HG02571 (cell line): ENCODE measurements around the gene CD2AP.
"Not testable (repeated sequence)": the region's sequence is repeated elsewhere in the genome, so short reads cannot be mapped to it uniquely, and the experiment has no call there.

Source experiments
- ATAC-seq: cut with Tn5 transposase; IDR thresholded peaks from one replicate; pipeline ENCODE4 v1.9.1; 2021; ENCODE audit warnings: mild to moderate bottlenecking, moderate library complexity; ENCODE audit not compliant: unreplicated experiment

The CD2AP gene

GRCh38 chr6:47477497-47478232, at the start of gene CD2AP:
Gene CD2AP, plus strand, starts transcription at chr6:47477789. Its CDS starts 456 bp downstream, at chr6:47478245.
- ATAC-seq = peak; percentile 84

GRCh38 chr6:47428288-47428687, 49.3 kb upstream of the CD2AP start:
- ATAC-seq = no peak

GRCh38 chr6:47428746-47429664, 48.6 kb upstream of the CD2AP start:
- no peak for ATAC-seq

- ATAC-seq = no peak
Measured at GRCh38 chr6:47434372-47435253, 43.0 kb upstream of the CD2AP start.

GRCh38 chr6:47435254-47435612, 42.4 kb upstream of the CD2AP start:
- no peak for ATAC-seq

- peak; percentile 66 for ATAC-seq
Measured at GRCh38 chr6:47437592-47437991, 40.0 kb upstream of the CD2AP start.

GRCh38 chr6:47438481-47439347, 38.9 kb upstream of the CD2AP start:
- ATAC-seq = peak; percentile 81

- peak; percentile 34 for ATAC-seq
Measured at GRCh38 chr6:47439348-47439668, 38.3 kb upstream of the CD2AP start.

- ATAC-seq = no peak
Measured at GRCh38 chr6:47440719-47441118, 36.9 kb upstream of the CD2AP start.

GRCh38 chr6:47444964-47445363, 32.6 kb upstream of the CD2AP start:
- not testable (repeated sequence) for ATAC-seq

GRCh38 chr6:47446669-47447330, 30.8 kb upstream of the CD2AP start:
- no peak for ATAC-seq

- no peak for ATAC-seq
Measured at GRCh38 chr6:47447722-47448121, 29.9 kb upstream of the CD2AP start.

GRCh38 chr6:47451162-47451561, 26.4 kb upstream of the CD2AP start:
- no peak for ATAC-seq

GRCh38 chr6:47452899-47453298, 24.7 kb upstream of the CD2AP start:
- no peak for ATAC-seq

- no peak for ATAC-seq
Measured at GRCh38 chr6:47453372-47453936, 24.1 kb upstream of the CD2AP start.

GRCh38 chr6:47454713-47455396, 22.7 kb upstream of the CD2AP start:
- ATAC-seq = no peak

GRCh38 chr6:47455533-47456209, 21.9 kb upstream of the CD2AP start:
- ATAC-seq = peak; percentile 74

- no peak for ATAC-seq
Measured at GRCh38 chr6:47456536-47456975, 21.0 kb upstream of the CD2AP start.
